HEK293 (cell line): ENCODE data around the gene RAPGEFL1.

ENCODE experiments used
- GLI2 ChIP-seq: fragments of 450-650 bp; formaldehyde crosslinking; IDR thresholded peaks from 2 replicates; pipeline ENCODE4; 2017; ENCODE audit warnings: missing biosample characterization, missing genetic modification characterization, low read depth, borderline replicate concordance
- MZF1 ChIP-seq: fragments of 450-650 bp; formaldehyde crosslinking; IDR thresholded peaks from 2 replicates; pipeline ENCODE4 v1.5.1; 2017; ENCODE audit warnings: missing biosample characterization, missing genetic modification characterization, borderline replicate concordance
- SALL2 ChIP-seq: fragments of 450-650 bp; formaldehyde crosslinking; IDR thresholded peaks from 2 replicates; pipeline ENCODE4 v1.5.0; 2017; ENCODE audit warnings: missing biosample characterization, mild to moderate bottlenecking, missing genetic modification characterization, borderline replicate concordance
- ZBTB17 ChIP-seq: fragments of 450-650 bp; formaldehyde crosslinking; IDR thresholded peaks from 2 replicates; pipeline ENCODE4 v1.5.1; 2016; ENCODE audit warnings: missing biosample characterization, missing genetic modification characterization
- ZBTB7A ChIP-seq: fragments of 450-650 bp; formaldehyde crosslinking; IDR thresholded peaks from 2 replicates; pipeline ENCODE4 v1.5.1; 2016; ENCODE audit warnings: low read depth, missing biosample characterization, missing genetic modification characterization
- ZFHX2 ChIP-seq: fragments of 450-650 bp; formaldehyde crosslinking; conservative IDR thresholded peaks from 2 replicates; pipeline ENCODE4 v1.5.1; 2016; ENCODE audit warnings: missing biosample characterization, missing genetic modification characterization
- ZNF155 ChIP-seq: fragments of 450-650 bp; formaldehyde crosslinking; IDR thresholded peaks from 2 replicates; pipeline ENCODE4 v1.5.1; 2016; ENCODE audit warnings: missing biosample characterization, missing genetic modification characterization
- ZNF202 ChIP-seq: fragments of 450-650 bp; formaldehyde crosslinking; IDR thresholded peaks from 2 replicates; pipeline ENCODE4 v1.5.1; 2016; ENCODE audit warnings: missing biosample characterization, missing genetic modification characterization, borderline replicate concordance
- ZNF350 ChIP-seq: fragments of 450-650 bp; formaldehyde crosslinking; IDR thresholded peaks from 2 replicates; pipeline ENCODE4 v1.5.0; 2017; ENCODE audit warnings: missing biosample characterization, mild to moderate bottlenecking, missing genetic modification characterization
- ZNF354C ChIP-seq: fragments of 450-650 bp; formaldehyde crosslinking; IDR thresholded peaks from 2 replicates; pipeline ENCODE4 v1.5.1; 2016; ENCODE audit warnings: missing biosample characterization, missing genetic modification characterization, low read depth, borderline replicate concordance
- ZNF416 ChIP-seq: fragments of 450-650 bp; formaldehyde crosslinking; IDR thresholded peaks from 2 replicates; pipeline ENCODE4 v1.5.1; 2016; ENCODE audit warnings: missing biosample characterization, missing genetic modification characterization
- ZNF501 ChIP-seq: fragments of 450-650 bp; formaldehyde crosslinking; IDR thresholded peaks from 2 replicates; pipeline ENCODE4 v1.5.1; 2016; ENCODE audit warnings: missing biosample characterization, missing genetic modification characterization
- ZNF510 ChIP-seq: fragments of 450-650 bp; formaldehyde crosslinking; IDR thresholded peaks from 2 replicates; pipeline ENCODE4 v1.5.1; 2018; ENCODE audit warnings: mild to moderate bottlenecking, missing genetic modification characterization, missing biosample characterization; ENCODE audit not compliant: insufficient replicate concordance
- ZNF529 ChIP-seq: fragments of 450-650 bp; formaldehyde crosslinking; IDR thresholded peaks from 2 replicates; pipeline ENCODE4 v1.5.1; 2017; ENCODE audit warnings: missing genetic modification characterization, missing biosample characterization; ENCODE audit not compliant: insufficient replicate concordance
- ZNF654 ChIP-seq: fragments of 450-650 bp; formaldehyde crosslinking; IDR thresholded peaks from 2 replicates; pipeline ENCODE4 v1.5.1; 2016; ENCODE audit warnings: low read depth, missing biosample characterization, missing genetic modification characterization
- ZNF660 ChIP-seq: fragments of 450-650 bp; IDR thresholded peaks from 2 replicates; pipeline ENCODE4 v1.5.1; 2018; ENCODE audit warnings: missing biosample characterization, mild to moderate bottlenecking, missing genetic modification characterization
- ZNF707 ChIP-seq: fragments of 450-650 bp; formaldehyde crosslinking; IDR thresholded peaks from 2 replicates; pipeline ENCODE4 v1.5.1; 2016; ENCODE audit warnings: missing biosample characterization, missing genetic modification characterization
- ZNF837 ChIP-seq: fragments of 450-650 bp; formaldehyde crosslinking; IDR thresholded peaks from 2 replicates; pipeline ENCODE4 v1.5.1; 2016; ENCODE audit warnings: missing biosample characterization, missing genetic modification characterization
- TF ChIP-seq, protein P1 (sequence below): fragments of 450-650 bp; formaldehyde crosslinking; IDR thresholded peaks from 2 replicates; pipeline ENCODE4 v1.5.1; 2017; ENCODE audit warnings: missing biosample characterization, mild to moderate bottlenecking, missing genetic modification characterization, moderate library complexity
- TF ChIP-seq, protein P2 (sequence below): fragments of 450-650 bp; formaldehyde crosslinking; IDR thresholded peaks from 2 replicates; pipeline ENCODE4 v1.5.1; 2016; ENCODE audit warnings: missing biosample characterization, missing genetic modification characterization
- TF ChIP-seq, protein P3 (sequence below): fragments of 450-650 bp; formaldehyde crosslinking; IDR thresholded peaks from 2 replicates; pipeline ENCODE4 v1.5.1; 2017; ENCODE audit warnings: missing biosample characterization, missing genetic modification characterization
- TF ChIP-seq, protein P4 (sequence below): fragments of 450-650 bp; formaldehyde crosslinking; IDR thresholded peaks from 2 replicates; pipeline ENCODE4 v1.5.1; 2016; ENCODE audit warnings: missing biosample characterization, missing genetic modification characterization
- TF ChIP-seq, protein P5 (sequence below): fragments of 450-650 bp; formaldehyde crosslinking; IDR thresholded peaks from 2 replicates; pipeline ENCODE4 v1.5.1; 2016; ENCODE audit warnings: missing biosample characterization, missing genetic modification characterization
- TF ChIP-seq, protein P6 (sequence below): fragments of 450-650 bp; formaldehyde crosslinking; IDR thresholded peaks from 2 replicates; pipeline ENCODE4 v1.5.1; 2017; ENCODE audit warnings: missing biosample characterization, missing genetic modification characterization
- TF ChIP-seq, protein P7 (sequence below): fragments of 450-650 bp; formaldehyde crosslinking; IDR thresholded peaks from 2 replicates; pipeline ENCODE4 v1.5.1; 2016; ENCODE audit warnings: missing biosample characterization, missing genetic modification characterization

The RAPGEFL1 gene

DNA sequence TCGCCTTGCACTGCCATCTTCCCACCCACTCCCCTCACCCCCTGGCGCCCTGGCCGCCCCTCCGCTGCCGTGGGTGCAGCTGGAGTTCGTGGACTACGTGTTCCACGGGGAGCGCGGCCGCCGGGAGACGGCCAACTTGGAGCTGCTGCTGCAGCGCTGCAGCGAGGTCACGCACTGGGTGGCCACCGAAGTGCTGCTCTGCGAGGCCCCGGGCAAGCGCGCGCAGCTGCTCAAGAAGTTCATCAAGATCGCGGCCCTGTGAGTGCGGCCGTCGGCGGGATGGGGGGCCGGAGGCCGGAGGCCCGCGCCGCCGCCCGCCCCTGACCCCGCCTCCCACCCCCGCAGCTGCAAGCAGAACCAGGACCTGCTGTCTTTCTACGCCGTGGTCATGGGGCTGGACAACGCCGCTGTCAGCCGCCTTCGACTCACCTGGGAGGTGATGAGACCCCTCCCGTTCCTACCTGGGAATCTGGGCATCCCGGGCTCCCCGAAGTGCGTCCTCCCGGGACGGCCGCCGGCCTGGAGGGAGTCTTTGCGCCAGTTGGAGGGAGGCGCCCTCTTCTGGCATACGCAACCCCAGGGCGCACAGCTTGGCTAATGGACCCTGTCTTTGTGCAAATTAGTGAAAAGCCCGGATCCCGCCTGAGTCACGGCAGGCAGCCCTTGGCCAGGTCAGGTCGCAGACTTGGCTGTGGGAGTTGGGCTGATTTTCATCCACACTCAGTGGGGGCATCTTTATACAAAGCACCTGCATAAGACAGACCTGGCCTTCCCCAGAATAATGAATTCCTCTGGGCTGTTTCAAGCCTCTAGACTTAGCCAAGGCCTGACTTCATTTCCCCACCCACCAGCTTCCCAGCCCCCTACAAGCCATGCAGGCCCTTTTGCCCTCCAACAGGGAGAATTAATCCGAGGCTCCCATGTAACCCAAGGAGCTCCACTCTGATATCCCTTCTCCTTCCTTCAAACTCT, 14.3 kb downstream of the RAPGEFL1 start (continued):
- TF ChIP-seq, protein P1, sequence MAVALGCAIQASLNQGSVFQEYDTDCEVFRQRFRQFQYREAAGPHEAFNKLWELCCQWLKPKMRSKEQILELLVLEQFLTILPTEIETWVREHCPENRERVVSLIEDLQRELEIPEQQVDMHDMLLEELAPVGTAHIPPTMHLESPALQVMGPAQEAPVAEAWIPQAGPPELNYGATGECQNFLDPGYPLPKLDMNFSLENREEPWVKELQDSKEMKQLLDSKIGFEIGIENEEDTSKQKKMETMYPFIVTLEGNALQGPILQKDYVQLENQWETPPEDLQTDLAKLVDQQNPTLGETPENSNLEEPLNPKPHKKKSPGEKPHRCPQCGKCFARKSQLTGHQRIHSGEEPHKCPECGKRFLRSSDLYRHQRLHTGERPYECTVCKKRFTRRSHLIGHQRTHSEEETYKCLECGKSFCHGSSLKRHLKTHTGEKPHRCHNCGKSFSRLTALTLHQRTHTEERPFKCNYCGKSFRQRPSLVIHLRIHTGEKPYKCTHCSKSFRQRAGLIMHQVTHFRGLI, result peak; percentile 77
- TF ChIP-seq GLI2 (no peak), ZBTB17 (tag by site-specific recombination) (peak; percentile 62; the same call in 1 of the 2 replicates), ZNF510 (tag by site-specific recombination) (no peak), ZNF529 (tag by site-specific recombination) (no peak), ZNF501 (no peak), ZNF155 (tag by site-specific recombination) (no peak), ZNF416 (tag by site-specific recombination) (no peak), ZBTB7A (tag by site-specific recombination) (no peak), ZNF660 (no peak), ZNF354C (tag by site-specific recombination) (no peak), ZFHX2 (tag by site-specific recombination) (peak; percentile 78), ZNF654 (tag by site-specific recombination) (peak; percentile 55), ZNF350 (tag by site-specific recombination) (no peak), MZF1 (tag by site-specific recombination) (no peak), ZNF837 (tag by site-specific recombination) (no peak), SALL2 (tag by site-specific recombination) (no peak), ZNF202 (tag by site-specific recombination) (no peak), ZNF707 (tag by site-specific recombination) (no peak)
- TF ChIP-seq, protein P2, sequence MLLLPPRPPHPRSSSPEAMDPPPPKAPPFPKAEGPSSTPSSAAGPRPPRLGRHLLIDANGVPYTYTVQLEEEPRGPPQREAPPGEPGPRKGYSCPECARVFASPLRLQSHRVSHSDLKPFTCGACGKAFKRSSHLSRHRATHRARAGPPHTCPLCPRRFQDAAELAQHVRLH (tag by site-specific recombination), result no peak
- TF ChIP-seq, protein P3, sequence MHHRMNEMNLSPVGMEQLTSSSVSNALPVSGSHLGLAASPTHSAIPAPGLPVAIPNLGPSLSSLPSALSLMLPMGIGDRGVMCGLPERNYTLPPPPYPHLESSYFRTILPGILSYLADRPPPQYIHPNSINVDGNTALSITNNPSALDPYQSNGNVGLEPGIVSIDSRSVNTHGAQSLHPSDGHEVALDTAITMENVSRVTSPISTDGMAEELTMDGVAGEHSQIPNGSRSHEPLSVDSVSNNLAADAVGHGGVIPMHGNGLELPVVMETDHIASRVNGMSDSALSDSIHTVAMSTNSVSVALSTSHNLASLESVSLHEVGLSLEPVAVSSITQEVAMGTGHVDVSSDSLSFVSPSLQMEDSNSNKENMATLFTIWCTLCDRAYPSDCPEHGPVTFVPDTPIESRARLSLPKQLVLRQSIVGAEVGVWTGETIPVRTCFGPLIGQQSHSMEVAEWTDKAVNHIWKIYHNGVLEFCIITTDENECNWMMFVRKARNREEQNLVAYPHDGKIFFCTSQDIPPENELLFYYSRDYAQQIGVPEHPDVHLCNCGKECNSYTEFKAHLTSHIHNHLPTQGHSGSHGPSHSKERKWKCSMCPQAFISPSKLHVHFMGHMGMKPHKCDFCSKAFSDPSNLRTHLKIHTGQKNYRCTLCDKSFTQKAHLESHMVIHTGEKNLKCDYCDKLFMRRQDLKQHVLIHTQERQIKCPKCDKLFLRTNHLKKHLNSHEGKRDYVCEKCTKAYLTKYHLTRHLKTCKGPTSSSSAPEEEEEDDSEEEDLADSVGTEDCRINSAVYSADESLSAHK, result no peak
- TF ChIP-seq, protein P4, sequence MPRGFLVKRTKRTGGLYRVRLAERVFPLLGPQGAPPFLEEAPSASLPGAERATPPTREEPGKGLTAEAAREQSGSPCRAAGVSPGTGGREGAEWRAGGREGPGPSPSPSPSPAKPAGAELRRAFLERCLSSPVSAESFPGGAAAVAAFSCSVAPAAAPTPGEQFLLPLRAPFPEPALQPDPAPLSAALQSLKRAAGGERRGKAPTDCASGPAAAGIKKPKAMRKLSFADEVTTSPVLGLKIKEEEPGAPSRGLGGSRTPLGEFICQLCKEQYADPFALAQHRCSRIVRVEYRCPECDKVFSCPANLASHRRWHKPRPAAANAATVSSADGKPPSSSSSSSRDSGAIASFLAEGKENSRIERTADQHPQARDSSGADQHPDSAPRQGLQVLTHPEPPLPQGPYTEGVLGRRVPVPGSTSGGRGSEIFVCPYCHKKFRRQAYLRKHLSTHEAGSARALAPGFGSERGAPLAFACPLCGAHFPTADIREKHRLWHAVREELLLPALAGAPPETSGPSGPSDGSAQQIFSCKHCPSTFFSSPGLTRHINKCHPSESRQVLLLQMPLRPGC (tag by site-specific recombination), result no peak
- TF ChIP-seq, protein P5, sequence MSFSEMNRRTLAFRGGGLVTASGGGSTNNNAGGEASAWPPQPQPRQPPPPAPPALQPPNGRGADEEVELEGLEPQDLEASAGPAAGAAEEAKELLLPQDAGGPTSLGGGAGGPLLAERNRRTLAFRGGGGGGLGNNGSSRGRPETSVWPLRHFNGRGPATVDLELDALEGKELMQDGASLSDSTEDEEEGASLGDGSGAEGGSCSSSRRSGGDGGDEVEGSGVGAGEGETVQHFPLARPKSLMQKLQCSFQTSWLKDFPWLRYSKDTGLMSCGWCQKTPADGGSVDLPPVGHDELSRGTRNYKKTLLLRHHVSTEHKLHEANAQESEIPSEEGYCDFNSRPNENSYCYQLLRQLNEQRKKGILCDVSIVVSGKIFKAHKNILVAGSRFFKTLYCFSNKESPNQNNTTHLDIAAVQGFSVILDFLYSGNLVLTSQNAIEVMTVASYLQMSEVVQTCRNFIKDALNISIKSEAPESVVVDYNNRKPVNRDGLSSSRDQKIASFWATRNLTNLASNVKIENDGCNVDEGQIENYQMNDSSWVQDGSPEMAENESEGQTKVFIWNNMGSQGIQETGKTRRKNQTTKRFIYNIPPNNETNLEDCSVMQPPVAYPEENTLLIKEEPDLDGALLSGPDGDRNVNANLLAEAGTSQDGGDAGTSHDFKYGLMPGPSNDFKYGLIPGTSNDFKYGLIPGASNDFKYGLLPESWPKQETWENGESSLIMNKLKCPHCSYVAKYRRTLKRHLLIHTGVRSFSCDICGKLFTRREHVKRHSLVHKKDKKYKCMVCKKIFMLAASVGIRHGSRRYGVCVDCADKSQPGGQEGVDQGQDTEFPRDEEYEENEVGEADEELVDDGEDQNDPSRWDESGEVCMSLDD (tag by site-specific recombination), result peak; percentile 56; the same call in 1 of the 2 replicates
- TF ChIP-seq, protein P6, sequence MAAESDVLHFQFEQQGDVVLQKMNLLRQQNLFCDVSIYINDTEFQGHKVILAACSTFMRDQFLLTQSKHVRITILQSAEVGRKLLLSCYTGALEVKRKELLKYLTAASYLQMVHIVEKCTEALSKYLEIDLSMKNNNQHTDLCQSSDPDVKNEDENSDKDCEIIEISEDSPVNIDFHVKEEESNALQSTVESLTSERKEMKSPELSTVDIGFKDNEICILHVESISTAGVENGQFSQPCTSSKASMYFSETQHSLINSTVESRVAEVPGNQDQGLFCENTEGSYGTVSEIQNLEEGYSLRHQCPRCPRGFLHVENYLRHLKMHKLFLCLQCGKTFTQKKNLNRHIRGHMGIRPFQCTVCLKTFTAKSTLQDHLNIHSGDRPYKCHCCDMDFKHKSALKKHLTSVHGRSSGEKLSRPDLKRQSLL (tag by site-specific recombination), result no peak
- TF ChIP-seq, protein P7, sequence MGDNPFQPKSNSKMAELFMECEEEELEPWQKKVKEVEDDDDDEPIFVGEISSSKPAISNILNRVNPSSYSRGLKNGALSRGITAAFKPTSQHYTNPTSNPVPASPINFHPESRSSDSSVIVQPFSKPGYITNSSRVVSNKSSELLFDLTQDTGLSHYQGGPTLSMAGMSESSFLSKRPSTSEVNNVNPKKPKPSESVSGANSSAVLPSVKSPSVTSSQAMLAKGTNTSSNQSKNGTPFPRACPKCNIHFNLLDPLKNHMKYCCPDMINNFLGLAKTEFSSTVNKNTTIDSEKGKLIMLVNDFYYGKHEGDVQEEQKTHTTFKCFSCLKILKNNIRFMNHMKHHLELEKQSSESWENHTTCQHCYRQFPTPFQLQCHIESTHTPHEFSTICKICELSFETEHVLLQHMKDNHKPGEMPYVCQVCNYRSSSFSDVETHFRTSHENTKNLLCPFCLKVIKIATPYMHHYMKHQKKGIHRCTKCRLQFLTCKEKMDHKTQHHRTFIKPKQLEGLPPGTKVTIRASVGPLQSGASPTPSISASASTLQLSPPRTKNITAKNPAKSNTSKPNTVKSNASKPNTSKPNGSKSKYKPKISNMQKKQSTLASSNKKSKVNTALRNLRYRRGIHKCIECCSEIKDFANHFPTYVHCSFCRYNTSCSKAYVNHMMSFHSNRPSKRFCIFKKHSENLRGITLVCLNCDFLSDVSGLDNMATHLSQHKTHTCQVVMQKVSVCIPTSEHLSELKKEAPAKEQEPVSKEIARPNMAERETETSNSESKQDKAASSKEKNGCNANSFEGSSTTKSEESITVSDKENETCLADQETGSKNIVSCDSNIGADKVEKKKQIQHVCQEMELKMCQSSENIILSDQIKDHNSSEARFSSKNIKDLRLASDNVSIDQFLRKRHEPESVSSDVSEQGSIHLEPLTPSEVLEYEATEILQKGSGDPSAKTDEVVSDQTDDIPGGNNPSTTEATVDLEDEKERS, result no peak
